Loucy (cell line): ENCODE data around the gene MYO18A.

Experiments
- H2AFZ ChIP-seq: fragments of 200-600 bp; sonication (generic); 2 replicates; pipeline ENCODE4 v1.6.0; 2016; ENCODE audit warnings: antibody characterized with exemption, mild to moderate bottlenecking, low read length, moderate library complexity
- H3F3A ChIP-seq: fragments of 200-600 bp; 2 replicates; pipeline ENCODE4 v1.6.0; 2016; ENCODE audit warnings: antibody characterized with exemption, low read depth, mild to moderate bottlenecking
- H3K27me3 ChIP-seq: fragments of 200-600 bp; sonication (generic); 2 replicates; pipeline ENCODE4 v1.6.1; 2014; ENCODE audit warnings: low read length, mild to moderate bottlenecking; ENCODE audit not compliant: insufficient read depth, poor library complexity, severe bottlenecking
- H3K36me3 ChIP-seq: fragments of 200-600 bp; sonication (generic); 2 replicates; pipeline ENCODE4 v1.6.1; 2016; ENCODE audit warnings: low read length; ENCODE audit not compliant: insufficient read depth
- H3K4me1 ChIP-seq: fragments of 200-600 bp; sonication (generic); 2 replicates; pipeline ENCODE4 v1.5.1; 2014; ENCODE audit warnings: low read length, mild to moderate bottlenecking; ENCODE audit not compliant: insufficient read depth, poor library complexity, severe bottlenecking
- H3K4me2 ChIP-seq: fragments of 200-600 bp; sonication (generic); 2 replicates; pipeline ENCODE4 v1.6.0; 2014; ENCODE audit warnings: antibody characterized with exemption, low read length, low read depth, mild to moderate bottlenecking; ENCODE audit not compliant: poor library complexity, severe bottlenecking
- H3K4me3 ChIP-seq: fragments of 200-600 bp; sonication (generic); 2 replicates; pipeline ENCODE4 v1.5.1; 2014; ENCODE audit warnings: low read length, mild to moderate bottlenecking, mixed read lengths; ENCODE audit not compliant: poor library complexity, severe bottlenecking
- H3K79me2 ChIP-seq: fragments of 200-600 bp; sonication (generic); 2 replicates; pipeline ENCODE4 v1.6.1; 2014; ENCODE audit warnings: low read length; ENCODE audit not compliant: insufficient read depth
- H3K9ac ChIP-seq: fragments of 200-600 bp; sonication (generic); 2 replicates; pipeline ENCODE4 v1.6.0; 2014; ENCODE audit warnings: mild to moderate bottlenecking, low read depth, low read length, moderate library complexity; ENCODE audit not compliant: poor library complexity, severe bottlenecking
- H3K9me2 ChIP-seq: fragments of 200-600 bp; sonication (generic); replicated peaks from 2 replicates; pipeline ENCODE4 v1.6.1; 2016; ENCODE audit warnings: low read depth, low read length, mixed read lengths
- H3K9me3 ChIP-seq: fragments of 200-600 bp; sonication (generic); 2 replicates; pipeline ENCODE4 v1.6.1; 2014; ENCODE audit warnings: mild to moderate bottlenecking, antibody characterized with exemption, low read length, low read depth; ENCODE audit not compliant: insufficient read depth
- H4K20me1 ChIP-seq: fragments of 200-600 bp; sonication (generic); 2 replicates; pipeline ENCODE4 v1.6.0; 2014; ENCODE audit warnings: antibody characterized with exemption, low read length, mild to moderate bottlenecking; ENCODE audit not compliant: insufficient read depth, poor library complexity, severe bottlenecking
- EZH2phosphoT487 ChIP-seq: fragments of 200-600 bp; IDR thresholded peaks from 2 replicates; pipeline ENCODE4 v1.6.1; 2018; ENCODE audit warnings: antibody characterized with exemption, mild to moderate bottlenecking, moderate library complexity, borderline replicate concordance
- TF ChIP-seq, protein P1 (sequence below): fragments of 200-600 bp; sonication (generic); conservative IDR thresholded peaks from 2 replicates; pipeline ENCODE4 v1.5.1; 2014; ENCODE audit warnings: mild to moderate bottlenecking, antibody characterized with exemption, low read length

MYO18A gene

GRCh38 chr17:29070308-29070707, 109.9 kb downstream of the MYO18A start:
- Histone ChIP-seq H3K36me3 (peaks cover 11% of the 10 kb centered on the region; the same call in 1 of the 2 replicates), H4K20me1 (no peaks in the 10 kb centered on the region), H3K27me3 (no peaks in the 10 kb centered on the region), H3K9ac (no peak overlapping the region), H3K9me3 (no peaks in the 10 kb centered on the region), H3F3A (no peaks in the 10 kb centered on the region), H3K4me3 (no peak overlapping the region), H3K9me2 (no peaks in the 10 kb centered on the region), H3K79me2 (no peaks in the 10 kb centered on the region), H3K4me1 (no peaks in the 10 kb centered on the region), H3K4me2 (no peak overlapping the region), H2AFZ (no peak overlapping the region)
- TF ChIP-seq, protein P1, sequence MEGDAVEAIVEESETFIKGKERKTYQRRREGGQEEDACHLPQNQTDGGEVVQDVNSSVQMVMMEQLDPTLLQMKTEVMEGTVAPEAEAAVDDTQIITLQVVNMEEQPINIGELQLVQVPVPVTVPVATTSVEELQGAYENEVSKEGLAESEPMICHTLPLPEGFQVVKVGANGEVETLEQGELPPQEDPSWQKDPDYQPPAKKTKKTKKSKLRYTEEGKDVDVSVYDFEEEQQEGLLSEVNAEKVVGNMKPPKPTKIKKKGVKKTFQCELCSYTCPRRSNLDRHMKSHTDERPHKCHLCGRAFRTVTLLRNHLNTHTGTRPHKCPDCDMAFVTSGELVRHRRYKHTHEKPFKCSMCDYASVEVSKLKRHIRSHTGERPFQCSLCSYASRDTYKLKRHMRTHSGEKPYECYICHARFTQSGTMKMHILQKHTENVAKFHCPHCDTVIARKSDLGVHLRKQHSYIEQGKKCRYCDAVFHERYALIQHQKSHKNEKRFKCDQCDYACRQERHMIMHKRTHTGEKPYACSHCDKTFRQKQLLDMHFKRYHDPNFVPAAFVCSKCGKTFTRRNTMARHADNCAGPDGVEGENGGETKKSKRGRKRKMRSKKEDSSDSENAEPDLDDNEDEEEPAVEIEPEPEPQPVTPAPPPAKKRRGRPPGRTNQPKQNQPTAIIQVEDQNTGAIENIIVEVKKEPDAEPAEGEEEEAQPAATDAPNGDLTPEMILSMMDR = no peak
- no peak for TF ChIP-seq EZH2phosphoT487

- Histone ChIP-seq H3K9ac (no peak overlapping the region), H3K4me3 (no peak overlapping the region), H2AFZ (no peak overlapping the region), H3F3A (no peaks in the 10 kb centered on the region), H3K36me3 (peaks cover 7% of the 10 kb centered on the region; the same call in 1 of the 2 replicates), H3K4me2 (no peak overlapping the region), H3K27me3 (no peaks in the 10 kb centered on the region), H3K9me3 (no peaks in the 10 kb centered on the region), H3K4me1 (no peaks in the 10 kb centered on the region), H3K79me2 (no peaks in the 10 kb centered on the region), H3K9me2 (no peaks in the 10 kb centered on the region), H4K20me1 (no peaks in the 10 kb centered on the region)
- no peak for TF ChIP-seq EZH2phosphoT487
Measured at GRCh38 chr17:29069526-29070041, 110.6 kb downstream of the MYO18A start.

GRCh38 chr17:29068818-29069217, 111.4 kb downstream of the MYO18A start:
- TF ChIP-seq, protein P1 = no peak
- TF ChIP-seq EZH2phosphoT487 = no peak
- Histone ChIP-seq H4K20me1 (no peaks in the 10 kb centered on the region), H3K79me2 (no peaks in the 10 kb centered on the region), H3F3A (no peaks in the 10 kb centered on the region), H3K9ac (no peak overlapping the region), H3K9me2 (no peaks in the 10 kb centered on the region), H3K4me3 (no peak overlapping the region), H3K9me3 (no peaks in the 10 kb centered on the region), H2AFZ (no peak overlapping the region), H3K27me3 (no peaks in the 10 kb centered on the region), H3K4me2 (no peak overlapping the region), H3K4me1 (no peaks in the 10 kb centered on the region), H3K36me3 (no peaks in the 10 kb centered on the region; the same call in 1 of the 2 replicates)

- Histone ChIP-seq H3K9me2 (no peaks in the 10 kb centered on the region), H2AFZ (no peak overlapping the region), H3K4me1 (no peaks in the 10 kb centered on the region), H3K9me3 (no peaks in the 10 kb centered on the region), H3K79me2 (no peaks in the 10 kb centered on the region), H3K4me3 (no peak overlapping the region), H3F3A (no peaks in the 10 kb centered on the region), H4K20me1 (no peaks in the 10 kb centered on the region), H3K4me2 (no peak overlapping the region), H3K36me3 (no peaks in the 10 kb centered on the region), H3K27me3 (no peaks in the 10 kb centered on the region), H3K9ac (no peak overlapping the region)
- TF ChIP-seq, protein P1 = no peak
- TF ChIP-seq EZH2phosphoT487 = no peak
Measured at GRCh38 chr17:29066606-29067005, 113.6 kb downstream of the MYO18A start.
